RPMI7951 (cell line): ENCODE data around the gene RBMS1. TPM values are rescaled to one million over a fixed set of nuclear protein-coding genes. Genes with fewer than 3 reads are reported as not detected.

Source experiments
- DNase-seq: peaks from one replicate; pipeline ENCODE4 v3.0.0-alpha.2; 2012; ENCODE audit warnings: low read depth
- total RNA-seq: library from RNA; depleted of rRNA; stranded (reverse); fragments of >200 nt; shearing (Covaris generic); gene quantifications from 2 replicates; pipeline ENCODE4 v1.2.3, GENCODE V29; 2014

The RBMS1 gene
- total RNA-seq, 1 experiment from 2014 or later = 82.7 TPM

DNA sequence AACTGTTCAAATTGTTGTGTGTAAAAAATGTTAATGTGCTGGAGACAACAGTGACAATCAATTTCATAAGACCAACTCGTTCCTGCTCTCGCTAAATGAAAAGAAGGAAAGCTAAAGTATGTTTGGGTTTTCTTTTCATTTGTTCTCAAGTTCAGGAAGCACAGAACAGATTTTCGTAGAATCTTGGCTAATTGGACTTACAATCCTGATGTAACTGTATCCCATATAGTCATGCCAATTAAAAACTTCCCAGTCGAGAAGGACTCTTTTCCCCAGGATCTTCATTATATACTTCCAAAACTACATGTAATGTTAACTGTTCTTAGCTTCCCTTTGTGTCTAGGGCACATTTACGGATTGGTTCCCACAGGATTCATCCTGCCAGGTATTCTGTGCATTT is 158.2 kb downstream of the RBMS1 start:
- no peak for DNase-seq

DNA sequence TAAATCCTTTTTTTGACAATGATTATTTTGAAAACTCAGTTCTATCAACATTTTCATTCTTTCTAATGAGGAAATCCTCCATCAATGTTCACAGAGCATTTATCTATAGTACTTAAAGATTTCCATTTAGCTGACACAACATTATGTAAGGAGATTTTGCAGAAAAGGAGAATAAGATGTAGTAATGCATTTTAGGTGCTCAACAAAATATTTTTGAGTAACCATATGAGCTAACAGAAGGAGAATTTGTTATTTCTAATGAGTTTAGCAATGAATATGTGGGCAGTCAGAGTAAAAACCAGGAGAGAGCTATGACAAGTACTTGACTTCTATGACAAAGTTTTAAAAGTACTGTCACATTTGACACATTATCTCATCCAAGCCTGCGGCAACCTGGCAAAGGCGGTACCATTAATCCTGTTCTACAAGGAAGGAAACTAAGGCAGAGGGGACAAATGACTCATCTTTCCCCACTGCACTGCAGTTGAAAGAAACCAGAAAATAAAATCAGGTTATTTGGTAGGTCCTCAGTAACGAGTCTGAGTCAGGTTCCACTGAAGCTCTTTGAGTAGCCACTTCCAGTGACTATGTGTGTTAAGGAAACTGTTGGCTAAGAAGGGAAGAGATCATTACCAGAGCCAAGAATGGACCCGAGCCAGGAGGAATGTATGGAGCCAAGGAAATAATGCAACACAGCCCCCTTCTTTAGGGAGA is 159.4 kb downstream of the RBMS1 start:
- no peak for DNase-seq

DNA sequence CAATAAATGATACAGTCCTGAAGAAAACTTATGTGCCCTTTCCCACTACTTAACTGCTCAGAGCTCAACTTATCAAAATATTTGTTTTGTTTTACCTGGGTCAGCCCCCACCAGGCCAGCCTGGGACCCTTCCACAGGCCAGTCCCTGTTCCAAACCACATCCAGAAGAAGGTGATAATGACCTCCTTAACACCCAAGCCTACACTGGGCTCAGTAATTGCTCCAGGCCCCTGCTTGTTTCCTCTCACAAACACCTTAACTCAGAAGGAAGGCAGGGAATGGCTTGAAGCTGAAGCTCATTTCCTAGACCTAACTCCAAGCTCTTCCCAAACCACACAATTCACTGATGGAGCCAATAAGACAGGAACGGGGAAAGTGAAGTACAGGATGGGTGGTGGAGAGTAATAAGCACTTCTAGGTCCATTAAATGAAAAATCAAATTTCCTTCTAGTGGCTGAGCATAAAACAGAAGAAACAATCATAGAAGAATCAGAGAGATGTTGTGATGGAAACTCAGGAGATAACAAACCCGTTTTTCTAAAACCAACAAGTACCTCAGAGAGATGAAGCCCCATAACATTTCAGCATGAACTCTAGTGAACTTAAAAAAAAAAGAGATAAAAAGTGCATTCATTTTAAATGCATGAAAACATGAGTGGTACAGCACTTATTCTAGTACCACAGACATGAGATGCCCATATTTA is 160.1 kb downstream of the RBMS1 start:
- DNase-seq = no peak

DNA sequence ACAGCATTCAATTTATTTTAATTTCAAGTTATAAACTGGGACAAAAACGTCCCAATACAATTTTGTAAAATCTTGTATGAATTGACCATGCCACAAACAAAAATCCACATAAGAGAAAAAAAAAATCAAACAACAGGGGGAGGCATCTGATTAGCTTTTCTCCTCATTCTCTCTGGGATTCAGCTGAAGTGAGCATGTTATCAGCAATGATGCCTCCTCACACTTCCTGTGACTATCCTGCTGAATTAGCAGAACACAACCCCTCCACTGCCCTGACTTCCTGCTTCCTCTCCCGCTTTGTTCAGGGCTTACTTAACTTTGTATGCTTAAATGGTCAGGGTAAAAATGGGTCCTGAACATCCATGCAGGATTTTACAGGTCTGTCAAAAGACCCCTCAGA is 161.3 kb downstream of the RBMS1 start:
- peak; percentile 60 for DNase-seq

DNA sequence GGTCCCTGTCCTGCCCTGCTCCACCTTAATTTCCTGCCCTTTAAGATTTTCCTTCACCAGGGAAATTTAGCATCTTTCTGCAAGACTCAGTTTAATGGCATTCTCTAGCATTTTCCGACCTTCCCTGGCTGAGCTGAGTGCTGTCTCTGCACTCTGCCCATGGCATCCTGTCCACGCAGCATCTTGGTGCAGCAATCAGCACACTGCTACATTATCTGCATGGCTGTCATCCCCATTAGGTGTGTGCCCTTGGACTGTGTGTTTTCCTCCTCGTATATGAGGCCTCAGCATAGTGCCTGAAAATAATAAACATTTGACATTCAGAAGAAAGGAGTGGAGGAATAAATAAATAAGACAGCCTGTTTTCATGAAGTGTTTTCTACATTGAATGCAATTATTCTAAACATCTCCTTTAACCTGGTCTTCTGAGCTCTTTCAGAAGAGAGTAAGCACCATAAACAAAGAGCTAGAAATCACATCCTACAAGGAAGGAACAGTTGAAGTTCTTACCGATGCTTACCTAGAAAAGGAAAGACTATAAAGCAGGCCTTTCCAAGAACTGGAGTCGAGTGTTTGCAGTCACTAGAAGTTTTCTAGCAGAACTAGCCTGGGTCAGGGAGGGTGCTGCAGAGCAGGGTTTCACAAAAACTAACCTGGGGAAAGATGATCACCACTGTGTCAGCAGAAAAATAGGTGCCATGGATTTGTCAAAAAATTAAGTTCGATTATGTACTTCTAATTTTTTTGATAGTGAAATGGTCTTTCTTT is 162.2 kb downstream of the RBMS1 start:
- DNase-seq = no peak

DNA sequence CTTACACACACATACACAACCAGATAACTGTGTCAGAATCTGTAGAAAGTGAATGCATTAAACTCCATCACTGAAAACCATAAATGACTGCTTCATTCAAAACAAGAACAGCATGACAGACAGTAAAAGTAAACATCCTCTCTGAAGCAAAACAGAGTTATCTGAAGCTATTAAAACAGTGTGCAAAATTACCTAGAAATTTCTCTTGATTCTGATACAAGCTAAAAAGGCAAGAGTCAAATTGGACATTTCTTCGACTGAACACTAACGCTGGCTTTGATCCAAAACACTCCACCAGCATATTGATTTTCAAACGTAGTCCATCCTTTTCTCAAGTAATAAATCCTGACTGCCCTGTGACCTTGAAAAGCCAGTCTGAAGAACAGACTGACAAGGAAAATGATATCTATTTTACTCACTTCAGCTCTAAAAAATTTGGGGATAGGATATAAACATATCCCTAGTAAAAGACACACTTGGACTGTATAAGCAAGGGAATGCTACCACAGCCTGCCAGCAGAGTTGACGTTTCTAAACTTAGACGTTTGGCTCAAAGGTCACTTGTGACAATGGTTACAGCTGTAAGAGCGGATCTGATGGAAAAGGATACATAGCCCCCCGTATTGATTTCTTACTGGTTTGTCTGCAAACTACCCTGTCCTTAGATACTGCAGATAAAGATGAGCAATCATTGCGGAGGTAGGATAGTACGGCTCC is 164.6 kb downstream of the RBMS1 start:
- DNase-seq = no peak

DNA sequence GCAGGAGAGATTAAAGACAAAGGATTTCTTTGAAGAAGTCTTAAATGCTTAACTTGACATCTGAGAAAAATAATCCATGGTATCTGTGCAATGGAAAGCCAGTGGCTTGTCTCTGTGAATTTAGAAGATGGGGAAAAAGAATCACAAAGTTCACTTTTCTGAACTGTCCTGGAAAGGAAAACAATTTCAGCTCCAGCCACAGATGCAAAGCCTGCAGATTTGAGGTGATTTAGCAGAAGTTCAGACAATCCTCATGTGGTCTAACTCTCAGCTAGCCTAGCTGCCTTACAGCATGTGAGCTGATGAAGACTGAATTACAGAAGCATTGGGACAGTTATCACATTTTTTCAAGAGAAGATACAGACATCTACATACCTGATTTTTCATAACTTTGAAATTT is 166.8 kb downstream of the RBMS1 start:
- no peak for DNase-seq

DNA sequence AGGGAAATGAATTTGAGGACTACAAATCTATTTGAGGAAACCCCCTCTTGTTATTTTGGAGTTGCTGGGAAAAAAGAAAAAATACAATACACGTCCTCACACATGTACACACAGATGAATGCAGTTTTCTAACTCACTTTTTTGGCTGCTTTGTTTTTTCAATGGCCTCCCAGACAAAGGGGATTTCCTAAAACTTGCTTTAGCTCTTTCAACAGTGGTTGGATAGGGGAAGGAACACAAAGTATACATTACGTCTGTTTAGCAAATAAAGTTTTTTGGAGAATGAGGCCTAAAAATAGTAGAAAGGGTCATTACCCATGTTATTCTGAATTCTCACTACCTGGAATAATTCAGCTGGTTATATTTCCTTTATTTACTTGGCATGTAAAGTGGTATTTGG is 168.2 kb downstream of the RBMS1 start:
- DNase-seq = no peak

DNA sequence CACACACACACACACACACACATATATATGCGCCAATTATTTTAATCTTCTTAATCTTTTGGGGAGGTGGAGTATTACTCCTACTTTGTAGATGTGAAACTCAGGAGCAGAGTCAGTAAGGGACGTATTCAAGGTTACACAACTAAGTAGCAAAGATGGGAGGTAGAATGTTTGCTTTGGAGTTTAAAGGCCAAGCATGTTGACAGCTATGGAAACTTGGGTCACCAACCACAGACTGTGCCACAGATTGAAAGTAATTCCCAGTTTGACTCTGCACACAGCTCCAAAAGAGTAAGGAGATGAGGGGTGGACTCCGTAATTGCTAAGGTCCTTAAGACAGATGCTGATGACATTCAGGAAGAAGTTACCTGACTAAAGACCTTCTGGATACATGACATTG is 168.7 kb downstream of the RBMS1 start:
- DNase-seq = no peak

DNA sequence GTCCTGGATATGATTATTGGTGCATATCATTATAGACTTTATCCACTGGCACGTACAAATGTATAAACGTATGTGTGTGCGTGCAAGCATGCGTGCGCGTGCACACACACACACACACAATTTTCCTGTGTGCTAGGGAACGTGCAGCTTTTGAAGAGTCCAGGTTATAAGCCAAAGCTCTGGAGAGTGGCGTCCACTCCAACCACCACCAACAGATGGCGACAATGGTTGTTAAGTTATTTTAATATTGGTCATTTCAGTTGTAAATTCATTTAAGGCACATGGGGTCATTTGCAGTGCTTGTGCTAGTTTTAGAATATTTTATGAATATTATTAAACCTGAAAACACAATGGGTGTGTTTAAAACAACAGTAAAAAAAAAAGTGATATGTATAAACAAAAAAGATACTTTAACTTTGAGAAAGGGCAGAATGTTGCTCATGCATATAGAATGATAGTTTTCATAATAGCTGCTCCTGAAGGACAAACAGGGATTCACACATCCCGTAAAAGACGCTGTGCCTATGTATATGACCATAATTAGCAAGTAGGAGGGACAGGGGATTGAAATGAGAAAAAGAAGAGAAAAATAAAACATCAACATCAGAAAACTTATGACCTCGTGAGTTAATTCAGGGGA is 169.3 kb downstream of the RBMS1 start:
- peak; percentile 58 for DNase-seq

DNA sequence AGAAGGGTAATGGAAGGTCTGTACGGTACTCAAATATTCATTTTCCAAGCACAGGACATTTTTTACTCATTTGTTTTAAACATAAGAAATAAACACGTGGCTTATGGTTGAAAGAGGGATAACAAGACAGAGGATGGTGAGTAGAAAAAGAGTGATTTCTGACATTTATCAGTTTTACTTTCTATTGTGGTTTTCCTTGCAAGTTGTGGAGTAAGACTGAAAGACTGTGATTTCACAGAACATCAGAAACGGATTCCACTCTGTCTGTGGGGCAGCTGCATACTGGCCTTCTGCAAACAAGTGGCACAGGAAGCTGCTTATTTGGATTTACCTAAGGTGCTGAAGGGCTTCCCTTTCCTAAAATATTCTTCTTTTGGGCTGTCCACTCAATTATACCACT is 171.3 kb downstream of the RBMS1 start:
- DNase-seq = no peak

DNA sequence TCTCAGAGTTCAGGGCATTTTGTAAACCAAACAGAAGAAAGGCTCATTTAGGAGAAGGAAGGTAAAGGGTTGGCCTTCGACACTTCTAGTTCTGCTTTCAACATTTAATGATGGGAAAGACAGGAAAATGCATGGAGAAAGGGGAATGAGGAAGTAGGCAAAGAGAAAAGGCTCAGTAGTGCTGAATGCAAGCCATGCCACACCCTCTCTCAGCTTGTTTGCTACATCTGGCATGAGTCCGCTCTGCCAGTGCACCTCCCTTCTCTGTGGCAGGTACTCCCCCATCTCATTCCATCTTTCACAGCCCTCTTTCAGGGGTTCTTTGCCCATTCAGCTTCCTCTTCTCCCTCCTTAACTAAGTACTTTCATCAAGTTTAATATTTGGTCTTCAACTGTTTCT is 172.6 kb downstream of the RBMS1 start:
- DNase-seq = no peak

DNA sequence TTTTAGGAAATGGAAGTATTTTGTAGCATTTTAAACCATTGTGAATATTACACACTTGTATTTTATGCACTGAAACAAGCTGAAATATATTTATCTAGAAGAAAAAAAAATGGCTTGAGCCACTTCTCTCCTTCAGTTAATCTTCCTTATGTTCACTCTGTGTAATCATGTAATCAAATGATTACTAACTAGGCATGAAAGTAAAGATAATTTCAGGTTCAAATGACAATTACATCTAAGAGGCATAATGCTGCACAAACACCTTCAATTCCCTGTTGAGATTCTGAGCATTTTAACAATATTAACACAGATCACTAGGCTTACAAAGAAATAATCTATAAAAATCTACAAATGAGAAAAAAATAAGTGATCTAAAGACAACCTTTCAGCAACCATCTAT is 173.9 kb downstream of the RBMS1 start:
- no peak for DNase-seq

DNA sequence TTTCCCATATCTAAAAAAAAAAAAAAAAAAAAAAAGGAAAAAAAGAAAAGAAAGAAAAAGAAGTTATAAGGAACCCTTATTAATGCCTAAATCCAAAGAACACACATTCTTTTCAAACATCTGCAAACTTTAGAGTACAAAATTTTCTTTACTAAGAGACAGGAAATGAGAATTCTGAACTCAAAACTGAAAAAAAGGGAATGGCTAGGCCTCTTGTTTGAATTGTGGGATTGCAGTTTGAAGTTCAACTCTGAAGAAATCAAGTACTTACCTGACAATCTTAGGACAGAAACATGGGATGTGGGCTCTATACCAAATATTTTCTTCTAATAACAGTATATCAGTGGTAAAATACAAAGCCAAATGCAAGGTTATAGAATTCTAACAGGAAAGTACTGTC is 175.4 kb downstream of the RBMS1 start:
- no peak for DNase-seq

DNA sequence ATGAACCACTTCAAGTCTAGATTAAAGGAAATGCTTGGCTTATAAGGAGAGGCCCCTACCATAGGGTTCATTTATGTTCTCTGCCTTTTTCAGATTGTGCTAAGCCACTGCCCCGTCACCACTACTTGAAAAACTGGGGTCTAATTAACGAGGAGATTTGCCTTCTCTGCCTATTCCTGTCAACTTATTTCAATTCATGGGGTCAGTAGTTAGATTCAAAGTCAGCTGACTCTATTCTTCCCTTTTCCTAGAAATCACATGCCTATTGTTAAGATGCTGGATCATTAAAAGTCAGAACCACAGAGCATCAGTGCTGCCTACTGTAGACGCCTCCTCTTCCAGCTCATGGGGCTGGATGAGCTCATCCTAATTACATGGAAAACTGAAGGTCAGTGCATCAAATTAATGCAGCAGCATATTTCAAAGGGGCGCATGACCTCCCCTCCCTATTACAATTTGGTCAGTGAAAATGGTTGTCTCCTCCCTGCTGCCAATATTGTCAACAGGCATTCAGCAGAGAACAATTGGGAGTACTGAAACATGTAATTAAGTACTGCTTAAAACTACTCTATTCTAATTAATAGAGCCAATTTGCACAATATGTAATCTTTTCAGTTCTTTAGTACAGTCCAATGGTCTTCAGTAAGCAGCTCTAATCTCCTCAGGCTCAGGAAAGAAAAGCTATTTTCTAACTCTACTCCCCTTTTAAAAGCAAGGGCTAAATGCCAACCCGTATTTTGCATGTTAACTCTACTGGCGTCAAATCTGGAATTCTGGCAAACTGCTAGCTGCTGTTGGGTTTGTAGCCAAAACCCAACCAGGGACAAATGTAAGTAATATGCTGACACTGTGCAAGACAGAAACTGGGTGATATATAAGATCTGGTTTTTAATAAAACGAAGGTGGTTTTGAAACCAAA is 176.2 kb downstream of the RBMS1 start:
- peak; percentile 72 for DNase-seq

DNA sequence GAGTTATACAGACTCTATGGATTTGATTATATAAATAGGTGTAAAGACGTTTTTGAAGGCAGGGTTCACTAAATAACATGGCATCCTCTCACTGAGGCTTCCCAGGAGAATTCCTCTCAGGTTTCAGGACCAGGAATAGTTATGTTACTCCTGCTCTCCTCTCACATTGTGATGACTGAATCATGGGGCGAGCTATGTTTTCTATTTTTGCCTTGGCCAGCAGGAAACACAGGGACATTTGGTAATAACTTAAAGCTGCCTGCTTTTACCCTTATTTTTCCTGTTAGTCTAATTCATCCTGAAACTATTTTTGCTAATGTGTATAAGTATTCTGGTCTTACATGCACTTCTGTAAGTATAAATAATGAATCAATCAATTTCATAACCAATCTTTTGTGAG is 178.3 kb downstream of the RBMS1 start:
- no peak for DNase-seq

DNA sequence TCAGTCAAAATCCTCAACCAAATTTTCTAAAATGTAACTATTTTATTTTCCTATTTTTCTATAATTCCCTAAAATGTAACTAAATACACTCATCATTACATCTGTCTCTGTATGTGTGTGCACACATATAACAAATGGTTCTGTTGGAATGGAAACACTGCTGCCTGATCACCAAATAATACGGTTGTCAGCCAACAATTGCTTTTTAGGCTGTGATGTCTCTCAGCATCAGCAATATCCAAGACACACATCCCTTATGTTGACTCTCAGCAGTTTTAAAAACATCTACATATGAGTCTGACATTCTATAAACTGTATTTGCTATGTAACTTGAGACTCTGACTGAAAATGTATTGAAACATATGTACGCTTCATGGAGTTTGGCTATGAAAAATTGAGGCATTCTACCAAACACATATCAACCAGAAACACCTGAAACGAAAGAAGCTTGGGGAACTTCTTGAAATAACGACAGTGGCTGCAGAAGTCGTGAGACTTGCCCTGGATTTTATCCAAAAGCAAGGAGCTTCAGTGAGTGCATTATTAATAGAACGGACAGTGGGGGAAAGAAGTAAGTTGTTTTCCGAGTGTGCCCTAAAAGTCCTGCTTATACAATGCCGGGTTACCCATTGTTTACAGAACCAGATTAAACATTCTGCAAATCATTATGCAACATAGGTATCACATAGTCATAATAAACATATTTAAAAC is 183.3 kb downstream of the RBMS1 start:
- no peak for DNase-seq

DNA sequence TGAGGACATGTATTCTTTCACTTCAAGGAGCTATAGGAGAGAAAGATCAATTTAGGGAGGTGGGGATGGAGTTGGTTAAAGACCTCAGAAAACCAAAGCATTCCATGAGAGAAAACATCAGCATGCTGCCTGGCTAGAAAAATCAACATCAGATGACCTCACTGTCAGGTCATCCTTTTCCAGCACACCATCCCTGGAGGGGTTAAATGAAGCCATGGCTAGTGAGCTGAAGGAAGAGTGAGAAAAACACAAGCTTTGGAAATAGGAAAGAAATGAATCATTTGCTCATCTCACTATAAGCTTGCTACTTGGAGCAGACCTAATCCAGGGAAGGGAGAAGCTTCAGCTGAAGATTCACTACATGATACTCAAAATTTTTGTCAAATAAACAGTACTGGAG is 184.0 kb downstream of the RBMS1 start:
- peak; percentile 72 for DNase-seq

DNA sequence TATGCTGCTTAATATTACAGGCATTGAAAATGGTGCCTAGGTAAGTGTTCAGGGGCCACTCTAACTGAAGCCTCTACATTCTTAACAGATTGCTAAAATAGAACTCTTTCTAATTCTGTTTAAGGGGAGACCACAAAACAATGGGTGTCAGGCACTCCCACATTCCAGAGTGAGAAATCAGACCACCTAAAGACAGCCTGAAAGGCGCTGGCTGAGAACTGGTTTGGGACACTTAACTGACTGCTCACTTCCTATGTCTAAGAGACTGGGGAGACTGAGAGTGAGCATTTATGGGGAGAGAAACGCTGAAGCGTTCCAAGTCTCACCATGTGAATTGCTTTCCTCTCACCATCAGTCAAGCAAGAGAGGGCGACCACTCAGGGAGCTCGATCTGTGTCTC is 184.7 kb downstream of the RBMS1 start:
- peak; percentile 87 for DNase-seq

DNA sequence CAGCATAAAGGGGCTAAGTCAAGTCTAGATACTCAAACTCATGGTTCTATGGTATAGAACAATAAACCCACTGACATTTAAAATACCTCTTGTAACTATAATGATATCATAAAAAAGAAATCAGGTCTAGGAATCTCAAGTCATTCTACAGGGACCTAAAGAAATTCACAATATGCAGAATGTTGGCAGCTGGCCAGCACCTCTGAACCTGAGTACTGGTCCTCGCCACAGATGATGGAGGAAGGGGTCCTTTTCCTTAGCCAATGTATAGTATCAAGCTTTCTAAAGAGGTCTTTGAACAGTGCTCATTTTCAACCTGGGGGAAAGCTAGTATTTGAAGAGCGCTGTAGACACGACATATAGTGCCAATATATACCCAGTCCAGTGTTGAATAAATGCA is 185.1 kb downstream of the RBMS1 start:
- no peak for DNase-seq
